Measurements from ENCODE around the gene UBASH3A. TPM values are rescaled to one million over a fixed set of nuclear protein-coding genes. Genes with fewer than 3 reads are reported as not detected.

UBASH3A gene
- polyA plus RNA-seq, 3 donors: not detected

GRCh38 chr21:42398436-42399028 lies 5.2 kb upstream of the UBASH3A start:
- intact Hi-C loops (cut with micrococcal nuclease): no loop called here
- no peak for DNase-seq
- no peak overlapping the region for H3K27ac ChIP-seq (ENCODE audit: low read depth in 1 of 2, low read length in 2 of 2)

DNA sequence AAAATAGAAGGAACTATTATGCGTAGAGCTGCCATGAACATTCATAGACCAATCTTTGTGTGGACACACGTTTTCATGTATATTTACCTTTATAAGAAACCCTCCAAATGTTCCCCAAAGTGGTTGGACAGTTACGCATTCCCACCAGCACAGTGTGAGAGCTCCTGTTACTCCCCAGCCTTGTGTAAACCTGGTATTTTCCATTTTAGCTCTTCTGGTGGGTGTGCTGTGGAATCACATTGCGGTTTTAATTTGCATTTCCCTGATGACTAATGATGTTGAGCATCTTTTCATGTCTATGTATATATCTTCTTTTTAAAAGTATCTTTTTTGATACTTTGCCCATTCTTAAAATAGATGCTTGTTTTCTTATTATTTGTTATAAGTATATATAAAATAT lies 3.2 kb upstream of the UBASH3A start:
- H3K4me2 ChIP-seq (replicated peaks; ENCODE audit: extremely low read depth, low read length, poor library complexity, severe bottlenecking): no peak overlapping the region
- TF ChIP-seq CTCF (IDR thresholded peaks at IDR 0.05): no peak
- no CpG with 5 or more reads among the region's 4 CpGs for WGBS (ENCODE audit: insufficient coverage)
- no peak overlapping the region for H3K4me3 Mint-ChIP-seq
- DNase-seq: no peak
- no peaks in the 10 kb centered on the region for H3K4me1 ChIP-seq (ENCODE audit: control insufficient read depth in 1 of 2, insufficient read depth in 2 of 2, low read length in 2 of 2)
- no peak overlapping the region for H3K27ac Mint-ChIP-seq
- intact Hi-C loops (cut with micrococcal nuclease): no loop called here
- H3K27me3 Mint-ChIP-seq (ENCODE audit: low read depth in 3 of 3): no peaks in the 10 kb centered on the region
- no peaks in the 10 kb centered on the region for H3K4me1 Mint-ChIP-seq
- no peaks in the 10 kb centered on the region for H3K36me3 ChIP-seq (replicated peaks in 1 of 2; ENCODE audit: control insufficient read depth in 1 of 2, insufficient read depth in 2 of 2, low read length in 2 of 2)
- H3K27me3 ChIP-seq (ENCODE audit: control insufficient read depth in 2 of 2, insufficient read depth in 2 of 2, low read length in 2 of 2): no peaks in the 10 kb centered on the region
- no peaks in the 10 kb centered on the region for H4K20me1 ChIP-seq (ENCODE audit: insufficient read depth, low read length)
- H3K9me3 ChIP-seq (replicated peaks in 1 of 2; ENCODE audit: control insufficient read depth in 1 of 2, insufficient read depth in 1 of 2, low read length in 2 of 2): no peaks in the 10 kb centered on the region
- no peaks in the 10 kb centered on the region for H3K79me2 ChIP-seq (ENCODE audit: insufficient read depth, low read length)
- H2AFZ ChIP-seq (ENCODE audit: insufficient read depth, low read depth, low read length, poor library complexity, severe bottlenecking): no peak overlapping the region
- H3K27ac ChIP-seq (ENCODE audit: low read depth in 1 of 2, low read length in 2 of 2): no peak overlapping the region
- no peak overlapping the region for H3K4me3 ChIP-seq (replicated peaks in 1 of 3; ENCODE audit: low read depth in 2 of 3, low read length in 3 of 3)
- peaks cover 0 to 5% (median 2%) of the 10 kb centered on the region in 7 donors for H3K9me3 Mint-ChIP-seq
- H3K36me3 Mint-ChIP-seq: no peaks in the 10 kb centered on the region
- H3K9ac ChIP-seq (ENCODE audit: insufficient read depth, low read length, poor library complexity, severe bottlenecking): no peak overlapping the region

More at GRCh38 chr21:42398436-42399028, 5.2 kb upstream of the UBASH3A start:
- no peak overlapping the region for H3K4me2 ChIP-seq (replicated peaks; ENCODE audit: extremely low read depth, low read length, poor library complexity, severe bottlenecking)
- H4K20me1 ChIP-seq (ENCODE audit: insufficient read depth, low read length): no peaks in the 10 kb centered on the region
- H3K36me3 ChIP-seq (replicated peaks in 1 of 2; ENCODE audit: control insufficient read depth in 1 of 2, insufficient read depth in 2 of 2, low read length in 2 of 2): no peaks in the 10 kb centered on the region
- H3K4me1 Mint-ChIP-seq: no peaks in the 10 kb centered on the region
- no peaks in the 10 kb centered on the region for H3K9me3 ChIP-seq (replicated peaks in 1 of 2; ENCODE audit: control insufficient read depth in 1 of 2, insufficient read depth in 1 of 2, low read length in 2 of 2)
- peaks cover 0 to 2% (median 0%) of the 10 kb centered on the region in 3 donors for H3K27me3 Mint-ChIP-seq (ENCODE audit: low read depth in 3 of 3)
- H3K4me3 Mint-ChIP-seq: no peak overlapping the region
- WGBS (ENCODE audit: insufficient coverage): 88% methylated on average over 10 of the region's 12 CpGs
- H3K79me2 ChIP-seq (ENCODE audit: insufficient read depth, low read length): no peaks in the 10 kb centered on the region
- no peak for TF ChIP-seq CTCF (IDR thresholded peaks at IDR 0.05)
- H2AFZ ChIP-seq (ENCODE audit: insufficient read depth, low read depth, low read length, poor library complexity, severe bottlenecking): no peak overlapping the region
- H3K9ac ChIP-seq (ENCODE audit: insufficient read depth, low read length, poor library complexity, severe bottlenecking): no peak overlapping the region
- no peaks in the 10 kb centered on the region for H3K36me3 Mint-ChIP-seq
- no peak overlapping the region for H3K27ac Mint-ChIP-seq
- peaks cover 0 to 5% (median 2%) of the 10 kb centered on the region in 7 donors for H3K9me3 Mint-ChIP-seq
- H3K4me3 ChIP-seq (replicated peaks in 1 of 3; ENCODE audit: low read depth in 2 of 3, low read length in 3 of 3): no peak overlapping the region
- no peaks in the 10 kb centered on the region for H3K4me1 ChIP-seq (ENCODE audit: control insufficient read depth in 1 of 2, insufficient read depth in 2 of 2, low read length in 2 of 2)
- H3K27me3 ChIP-seq (ENCODE audit: control insufficient read depth in 2 of 2, insufficient read depth in 2 of 2, low read length in 2 of 2): no peaks in the 10 kb centered on the region
